Effector CD8-positive, alpha-beta T cell (primary cell): ENCODE results near the gene MYOD1.

Experiments
- DNase-seq: peaks from one replicate; lab custom pipeline; 2025; lab: John Stamatoyannopoulos, UW

The MYOD1 gene

GRCh38 chr11:17770917-17771316, 51.5 kb downstream of the MYOD1 start:
- DNase-seq: no peak

GRCh38 chr11:17771415-17771814, 52.0 kb downstream of the MYOD1 start:
- DNase-seq: no peak
